ENCODE data around the gene WDR70. TPM values are rescaled to one million over a fixed set of nuclear protein-coding genes. Genes with fewer than 3 reads are reported as not detected.

The WDR70 gene
- total and polyA plus RNA-seq, 2 of the 8 experiments (the other 6 are each of a cell fraction or from before 2014, with no cell fraction given): 10.6 to 37.4 TPM

Small RNA genes within 50 kb of the gene (small RNA-seq; reads per million reads assigned to genes)
- not detected for gene RNU6-1190P (ENCODE audit: insufficient read depth)
- not detected for gene RNU6-484P (ENCODE audit: insufficient read depth)

Other genes starting within 250 kb of the WDR70 start
- 6.4 and 8.8 TPM in 2 replicates for gene CPLANE1, start 129.9 kb upstream of the WDR70 start, total RNA-seq (2021; fragmentation: NEBNext Ultra II Directional; extraction: Animal tissue kit (Norgen Biotek cat#: 25700))
- gene CPLANE1, start 129.9 kb upstream of the WDR70 start, polyA plus RNA-seq (2011; rRNA removed): 0.91 and 2.2 TPM in 2 replicates
- gene NUP155, start 8.2 kb upstream of the WDR70 start, total RNA-seq (2021; fragmentation: NEBNext Ultra II Directional; extraction: Animal tissue kit (Norgen Biotek cat#: 25700)): 85.1 and 91.6 TPM in 2 replicates
- 27.1 and 27.6 TPM in 2 replicates for gene NUP155, start 8.2 kb upstream of the WDR70 start, polyA plus RNA-seq (2011; rRNA removed)